Large intestine (tissue), 3 donors: ENCODE results near the gene MFNG. TPM values are rescaled to one million over a fixed set of nuclear protein-coding genes. Genes with fewer than 3 reads are reported as not detected.

ENCODE experiments used
- DNase-seq, 2 donors: peaks; one replicate each; pipeline versions ENCODE4 v3.0.0 to v3.0.0-alpha.2; 2013
- H3K27ac ChIP-seq: one replicate; pipeline ENCODE4 v1.5.1; 2013; ENCODE audit warnings: low read length
- H3K27me3 ChIP-seq: 2 replicates; pipeline ENCODE4 v1.6.1; 2013; ENCODE audit warnings: low read length; ENCODE audit not compliant: control insufficient read depth, insufficient read depth
- H3K36me3 ChIP-seq: 2 replicates; pipeline ENCODE4 v1.6.1; 2013; ENCODE audit warnings: low read length; ENCODE audit not compliant: control insufficient read depth, insufficient read depth
- H3K4me1 ChIP-seq: one replicate; pipeline ENCODE4 v1.6.1; 2013; ENCODE audit warnings: low read length; ENCODE audit not compliant: control insufficient read depth, insufficient read depth
- H3K4me3 ChIP-seq: one replicate; pipeline ENCODE4 v1.5.1; 2013; ENCODE audit warnings: low read length
- H3K9me3 ChIP-seq: one replicate; pipeline ENCODE4 v1.6.1; 2013; ENCODE audit warnings: mild to moderate bottlenecking, low read depth, low read length, moderate library complexity; ENCODE audit not compliant: control insufficient read depth
- WGBS: methylation state at CpG from one replicate; pipeline ENCODE4 v1.1.5; 2013; ENCODE audit warnings: low lambda C conversion rate; ENCODE audit not compliant: insufficient coverage; 5-methylcytosine and 5-hydroxymethylcytosine counted together
- polyA plus RNA-seq: library from polyadenylated mRNA; unstranded; fragments of 120-200 nt; gene quantifications from one replicate; pipeline ENCODE4 v1.2.1, GENCODE V29; 2013

MFNG gene
- polyA plus RNA-seq, 1 donor = 9.1 TPM

DNA sequence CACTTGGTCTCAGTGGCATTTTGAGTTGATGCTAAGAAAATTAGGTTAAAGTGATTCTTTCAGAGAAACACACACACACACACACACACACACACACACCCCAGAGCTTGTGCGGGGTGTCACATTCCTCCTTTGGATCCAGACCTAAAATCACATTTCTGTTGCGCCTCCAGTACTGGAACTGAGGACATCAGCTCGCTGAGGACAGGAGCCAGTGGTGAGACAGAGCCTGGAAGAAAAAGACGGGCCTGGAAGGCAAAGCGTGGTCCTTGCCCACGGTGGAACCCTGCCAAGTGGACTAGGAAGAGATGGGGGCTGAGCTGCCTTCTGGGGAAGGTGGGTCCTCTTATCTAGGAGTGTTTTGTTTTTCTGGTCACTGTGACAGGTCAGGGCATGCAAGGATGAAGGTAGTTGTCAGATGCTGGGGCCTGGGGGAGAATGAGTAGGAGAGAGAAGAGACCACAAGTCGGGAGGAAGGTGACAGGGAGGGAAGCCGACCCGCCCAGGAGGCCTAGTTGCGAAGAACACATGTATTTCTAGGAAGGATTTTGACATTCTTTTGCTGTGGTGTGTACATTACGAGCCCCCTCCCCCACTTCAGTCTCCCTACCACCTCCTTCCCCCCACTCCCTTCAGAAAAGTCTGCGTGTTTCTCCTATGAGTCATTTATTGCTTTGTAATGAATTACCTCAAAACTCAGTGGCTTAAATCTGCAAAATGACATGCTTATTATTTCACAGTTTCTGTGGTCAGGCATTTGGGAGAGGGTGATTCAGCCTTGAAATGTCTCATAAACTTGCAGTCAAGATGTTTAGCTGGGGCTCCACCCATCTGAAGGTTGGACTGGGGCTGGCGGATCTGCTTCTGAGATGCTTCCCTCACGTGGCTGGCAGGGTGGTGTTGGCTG, 54.1 kb downstream of the MFNG start:
- WGBS = no CpG with 5 or more reads among the region's 14 CpGs
- Histone ChIP-seq H3K36me3 (no peaks in the 10 kb centered on the region), H3K4me3 (no peak overlapping the region), H3K27ac (no peak overlapping the region), H3K9me3 (peaks cover 5% of the 10 kb centered on the region), H3K27me3 (peaks cover 27% of the 10 kb centered on the region), H3K4me1 (no peaks in the 10 kb centered on the region)
- DNase-seq = no peak

DNA sequence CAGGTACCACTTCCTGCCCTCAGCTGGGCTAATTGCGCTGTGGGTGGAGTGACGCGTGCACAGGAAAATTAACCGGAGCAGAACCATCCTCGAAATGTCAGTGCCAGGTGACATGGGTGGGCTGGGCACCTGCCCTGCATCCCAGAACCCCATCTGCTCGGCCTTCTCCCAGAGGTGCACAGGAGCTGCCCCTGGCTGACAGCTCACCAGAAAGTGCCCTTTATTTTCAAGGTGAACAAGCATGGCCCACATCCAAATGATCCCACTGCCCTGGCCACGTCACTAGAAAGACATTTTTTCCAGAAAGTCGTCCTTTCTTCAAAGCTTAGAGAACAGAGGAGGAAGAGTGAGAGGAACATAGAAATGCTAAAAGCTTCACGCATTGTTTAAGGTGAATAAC, 54.8 kb downstream of the MFNG start:
- H3K27me3 ChIP-seq = peaks cover 34% of the 10 kb centered on the region

GRCh38 chr22:37430941-37431340, 55.2 kb downstream of the MFNG start:
- Histone ChIP-seq H3K27me3 (peaks cover 39% of the 10 kb centered on the region), H3K4me1 (no peaks in the 10 kb centered on the region), H3K4me3 (no peak overlapping the region), H3K27ac (no peak overlapping the region), H3K9me3 (peaks cover 6% of the 10 kb centered on the region), H3K36me3 (no peaks in the 10 kb centered on the region)
- WGBS = no CpG with 5 or more reads among the region's 6 CpGs
- DNase-seq = no peak

More for the DNA sequence above, 54.8 kb downstream of the MFNG start:
- H3K4me3 ChIP-seq = no peak overlapping the region
- no peak overlapping the region for H3K27ac ChIP-seq
- DNase-seq = no peak
- H3K4me1 ChIP-seq = no peaks in the 10 kb centered on the region
- H3K36me3 ChIP-seq = no peaks in the 10 kb centered on the region
- peaks cover 6% of the 10 kb centered on the region for H3K9me3 ChIP-seq
- no CpG with 5 or more reads among the region's 9 CpGs for WGBS

- no peak overlapping the region for H3K27ac ChIP-seq
- WGBS = no CpG with 5 or more reads among the region's 15 CpGs
- no peaks in the 10 kb centered on the region for H3K4me1 ChIP-seq
Observed at GRCh38 chr22:37428649-37429586, 57.3 kb downstream of the MFNG start.

GRCh38 chr22:37427711-37428635, 58.2 kb downstream of the MFNG start:
- no peak for DNase-seq
- Histone ChIP-seq H3K27ac (no peak overlapping the region), H3K27me3 (peaks cover 57% of the 10 kb centered on the region), H3K4me3 (no peak overlapping the region), H3K4me1 (no peaks in the 10 kb centered on the region), H3K9me3 (peaks cover 6% of the 10 kb centered on the region), H3K36me3 (no peaks in the 10 kb centered on the region)
- no CpG with 5 or more reads among the region's 59 CpGs for WGBS

More at GRCh38 chr22:37428649-37429586, 57.3 kb downstream of the MFNG start:
- no peak overlapping the region for H3K4me3 ChIP-seq
- H3K9me3 ChIP-seq = peaks cover 6% of the 10 kb centered on the region
- no peaks in the 10 kb centered on the region for H3K36me3 ChIP-seq
- peaks cover 55% of the 10 kb centered on the region for H3K27me3 ChIP-seq
- peak in 1 of 2 donors; percentile 31 for DNase-seq

- no CpG with 5 or more reads among the region's 72 CpGs for WGBS
- DNase-seq = peak in 1 of 2 donors; percentile 47
- peaks cover 57% of the 10 kb centered on the region for H3K27me3 ChIP-seq
Observed at GRCh38 chr22:37427135-37427710, 59.0 kb downstream of the MFNG start, which contains the start of gene ELFN2. TSS of gene ELFN2 (minus strand) at chr22:37427479. CDS start at chr22:37375534, 51,945 bp downstream.

GRCh38 chr22:37426706-37427134, 59.5 kb downstream of the MFNG start:
- Histone ChIP-seq H3K9me3 (peaks cover 3% of the 10 kb centered on the region), H3K27ac (no peak overlapping the region), H3K36me3 (no peaks in the 10 kb centered on the region), H3K4me1 (no peaks in the 10 kb centered on the region), H3K27me3 (peaks cover 62% of the 10 kb centered on the region), H3K4me3 (peak overlapping the region; percentile 24)
- no peak for DNase-seq
- no CpG with 5 or more reads among the region's 24 CpGs for WGBS

More at GRCh38 chr22:37427135-37427710, 59.0 kb downstream of the MFNG start, which contains the start of gene ELFN2:
- Histone ChIP-seq H3K4me1 (no peaks in the 10 kb centered on the region), H3K27ac (no peak within 1 kb of the TSS), H3K9me3 (peaks cover 3% of the 10 kb centered on the region), H3K4me3 (peak within 1 kb of the TSS; percentile 24), H3K36me3 (no peaks in the 10 kb centered on the region)

- no peak overlapping the region for H3K4me3 ChIP-seq
- peaks cover 3% of the 10 kb centered on the region for H3K9me3 ChIP-seq
- H3K4me1 ChIP-seq = no peaks in the 10 kb centered on the region
- H3K27ac ChIP-seq = no peak overlapping the region
- peaks cover 69% of the 10 kb centered on the region for H3K27me3 ChIP-seq
- peak in 1 of 2 donors; percentile 46 for DNase-seq
- H3K36me3 ChIP-seq = no peaks in the 10 kb centered on the region
- WGBS = no CpG with 5 or more reads among the region's 43 CpGs
Observed at GRCh38 chr22:37425800-37426705, 60.1 kb downstream of the MFNG start.
